Uterus (tissue), 2 donors: ENCODE data around the gene KMT2C.
"Not testable (repeated sequence)": the region's sequence is repeated elsewhere in the genome, so short reads cannot be mapped to it uniquely, and the experiment has no call there.

ENCODE experiments used
- POLR2A ChIP-seq, 2 donors: fragments of 450-650 bp; IDR thresholded peaks; one replicate each; pipeline ENCODE4 v1.6.1; 2016; ENCODE audit warnings: antibody characterized with exemption in 2 of 2, mild to moderate bottlenecking in 1 of 2, moderate library complexity in 1 of 2
- TF ChIP-seq, protein P1 (sequence below), 4 experiments: fragments of 200-600 bp in 2 of 4; fragments of 450-650 bp in 2 of 4; sonication (generic) in 2 of 4; IDR thresholded peaks; one replicate each; pipeline ENCODE4 v1.5.1; 2016 to 2019; ENCODE audit warnings: antibody characterized with exemption in 4 of 4, mild to moderate bottlenecking in 2 of 4, moderate library complexity in 1 of 4

GRCh38 chr7:152259645-152260044 lies 176.2 kb downstream of the KMT2C start:
- TF ChIP-seq POLR2A (IDR thresholded peaks at IDR 0.05) = not testable (repeated sequence)
- TF ChIP-seq, protein P1, sequence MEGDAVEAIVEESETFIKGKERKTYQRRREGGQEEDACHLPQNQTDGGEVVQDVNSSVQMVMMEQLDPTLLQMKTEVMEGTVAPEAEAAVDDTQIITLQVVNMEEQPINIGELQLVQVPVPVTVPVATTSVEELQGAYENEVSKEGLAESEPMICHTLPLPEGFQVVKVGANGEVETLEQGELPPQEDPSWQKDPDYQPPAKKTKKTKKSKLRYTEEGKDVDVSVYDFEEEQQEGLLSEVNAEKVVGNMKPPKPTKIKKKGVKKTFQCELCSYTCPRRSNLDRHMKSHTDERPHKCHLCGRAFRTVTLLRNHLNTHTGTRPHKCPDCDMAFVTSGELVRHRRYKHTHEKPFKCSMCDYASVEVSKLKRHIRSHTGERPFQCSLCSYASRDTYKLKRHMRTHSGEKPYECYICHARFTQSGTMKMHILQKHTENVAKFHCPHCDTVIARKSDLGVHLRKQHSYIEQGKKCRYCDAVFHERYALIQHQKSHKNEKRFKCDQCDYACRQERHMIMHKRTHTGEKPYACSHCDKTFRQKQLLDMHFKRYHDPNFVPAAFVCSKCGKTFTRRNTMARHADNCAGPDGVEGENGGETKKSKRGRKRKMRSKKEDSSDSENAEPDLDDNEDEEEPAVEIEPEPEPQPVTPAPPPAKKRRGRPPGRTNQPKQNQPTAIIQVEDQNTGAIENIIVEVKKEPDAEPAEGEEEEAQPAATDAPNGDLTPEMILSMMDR (IDR thresholded peaks at IDR 0.05) = not testable (repeated sequence)
